ENCODE data around the gene PSMA6. TPM values are rescaled to one million over a fixed set of nuclear protein-coding genes. Genes with fewer than 3 reads are reported as not detected.

The PSMA6 gene
- total and polyA plus RNA-seq, 2 of the 13 experiments (the other 11 are each of a cell fraction or from before 2014, with no cell fraction given): 525 to 1,109 TPM

DNA sequence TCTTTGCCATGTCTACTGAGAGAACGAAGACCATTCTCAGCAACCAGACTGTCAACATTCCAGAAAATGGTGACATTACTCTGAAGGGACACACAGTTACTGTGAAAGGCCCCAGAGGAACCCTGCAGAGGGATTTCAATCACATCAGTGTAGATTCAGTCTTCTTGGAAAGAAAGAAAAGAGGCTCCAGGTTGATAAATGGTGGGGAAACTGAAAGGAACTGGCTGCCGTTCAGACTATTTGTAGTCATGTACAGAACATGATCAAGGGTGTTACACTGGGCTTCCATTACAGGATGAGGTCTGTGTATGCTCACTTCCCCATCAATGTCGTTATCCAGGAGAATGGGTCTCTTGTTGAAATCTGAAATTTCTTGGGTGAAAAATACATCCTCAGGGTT is 29.7 kb upstream of the PSMA6 start:
- Histone ChIP-seq H3K9me3 (ENCODE audit: low read length) (no peaks in the 10 kb centered on the region), H3K9ac (ENCODE audit: insufficient read depth, low read depth, low read length) (no peak overlapping the region), H3K4me2 (ENCODE audit: low read depth, low read length) (no peak overlapping the region), H2AFZ (ENCODE audit: low read length) (no peak overlapping the region), H4K20me1 (ENCODE audit: insufficient read depth, low read length) (no peaks in the 10 kb centered on the region), H3K4me1 (ENCODE audit: insufficient read depth, low read length) (no peaks in the 10 kb centered on the region), H3K36me3 (replicated peaks in 1 of 2; ENCODE audit: control insufficient read depth in 1 of 2, insufficient read depth in 2 of 2, low read length in 2 of 2) (peaks cover 7 to 25% of the 10 kb centered on the region in 2 experiments), H3K79me2 (ENCODE audit: insufficient read depth, low read length) (no peaks in the 10 kb centered on the region), H3K27me3 (ENCODE audit: control insufficient read depth in 1 of 2, insufficient read depth in 2 of 2, low read length in 2 of 2) (no peaks in the 10 kb centered on the region), H3K27ac (ENCODE audit: extremely low read length, insufficient read depth, low read length) (no peak overlapping the region), H3K4me3 (replicated peaks in 1 of 3; ENCODE audit: insufficient read depth in 1 of 3, low read depth in 2 of 3, low read length in 3 of 3) (no peak overlapping the region)
- FAIRE-seq (no peak), ATAC-seq (no peak), DNase-seq (ENCODE audit: low spot score) (no peak)
- no TSS peak for BruUV-seq (replicated peaks)
- WGBS (ENCODE audit: low lambda C conversion rate): over 99% methylated on average over 3 of the region's 3 CpGs
- ChIA-PET CTCF (ENCODE audit: low intra/inter-chr PET ratio, low total read pairs) (interaction anchor here (1.6 to 1.9 kb wide), 2 partner anchors 144 to 151 kb away, joined by 5 to 6 read pairs; no protein-coding TSS in a partner anchor), POLR2A (interaction anchor here (0.6 to 1.0 kb wide), 2 partner anchors 28 to 141 kb away, joined by 3 read pairs; no protein-coding TSS in a partner anchor)
- in situ Hi-C loops (cut with HindIII; ENCODE audit: extremely low pct_ligation_motif_present, low pct_unique_long_range_greater_than_20kb) (no loop called here), intact Hi-C loops (cut with micrococcal nuclease; ENCODE audit: unreplicated experiment) (no loop called here)
- TF ChIP-seq CCAR2 (optimal IDR thresholded peaks at IDR 0.05; ENCODE audit: low read depth, low read length) (no peak), ZNF670 (CRISPR knock-in tag; IDR thresholded peaks at IDR 0.05; ENCODE audit: borderline replicate concordance) (0 out of 2 replicates have a peak, but pooled peaks have one; percentile 28)

DNA sequence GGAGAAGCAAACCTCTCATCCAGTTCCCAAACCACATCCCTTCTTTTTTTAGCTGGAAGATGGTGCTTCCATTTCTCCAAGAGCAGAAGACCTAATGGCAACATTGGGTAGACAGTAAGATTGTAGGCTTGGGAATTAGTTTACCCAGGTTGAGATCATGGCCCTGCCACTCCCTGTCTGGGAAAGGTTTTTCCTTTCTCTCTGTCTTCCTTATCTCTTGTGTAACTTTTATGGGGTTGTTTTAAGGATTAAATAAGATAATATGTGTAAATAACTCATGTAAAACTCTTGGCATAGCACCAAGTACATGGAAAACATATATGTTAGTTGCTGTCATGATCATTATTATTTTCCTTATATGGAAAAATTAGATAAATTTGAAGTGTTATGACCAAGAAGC is 23.2 kb upstream of the PSMA6 start:
- ATAC-seq (no peak), DNase-seq (ENCODE audit: low spot score) (no peak), FAIRE-seq (no peak)
- no peak overlapping the region for H3K4me3 ChIP-seq (replicated peaks in 1 of 3; ENCODE audit: insufficient read depth in 1 of 3, low read depth in 2 of 3, low read length in 3 of 3)
- H3K9ac ChIP-seq (ENCODE audit: insufficient read depth, low read depth, low read length): no peak overlapping the region
- H3K36me3 ChIP-seq (replicated peaks in 1 of 2; ENCODE audit: control insufficient read depth in 1 of 2, insufficient read depth in 2 of 2, low read length in 2 of 2): peaks cover 18 to 51% of the 10 kb centered on the region in 2 experiments; a peak in 4 of 5 replicates
- H3K27ac ChIP-seq (ENCODE audit: extremely low read length, insufficient read depth, low read length): no peak overlapping the region
- POLR2A ChIA-PET: interaction anchor here (0.9 kb wide), 1 partner anchor 23 kb away, joined by 3 read pairs; the partner anchor contains the start of gene PSMA6
- H3K9me3 ChIP-seq (ENCODE audit: low read length): no peaks in the 10 kb centered on the region
- TF ChIP-seq CEBPB (IDR thresholded peaks at IDR 0.05; ENCODE audit: borderline replicate concordance, low read depth, low read length): no peak
- TF ChIP-seq KLF15 (CRISPR knock-in tag; IDR thresholded peaks at IDR 0.05; ENCODE audit: borderline replicate concordance): no peak
- no peak for TF ChIP-seq MEF2D (CRISPR knock-in tag; IDR thresholded peaks at IDR 0.05)
- TF ChIP-seq NFE2L2 (IDR thresholded peaks at IDR 0.05; ENCODE audit: low read length): no peak
- TF ChIP-seq TBX2 (CRISPR knock-in tag; IDR thresholded peaks at IDR 0.05; ENCODE audit: borderline replicate concordance): no peak
- TF ChIP-seq, protein P1, sequence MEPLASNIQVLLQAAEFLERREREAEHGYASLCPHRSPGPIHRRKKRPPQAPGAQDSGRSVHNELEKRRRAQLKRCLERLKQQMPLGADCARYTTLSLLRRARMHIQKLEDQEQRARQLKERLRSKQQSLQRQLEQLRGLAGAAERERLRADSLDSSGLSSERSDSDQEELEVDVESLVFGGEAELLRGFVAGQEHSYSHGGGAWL (CRISPR knock-in tag; IDR thresholded peaks at IDR 0.05): no peak
- TF ChIP-seq, protein P2, sequence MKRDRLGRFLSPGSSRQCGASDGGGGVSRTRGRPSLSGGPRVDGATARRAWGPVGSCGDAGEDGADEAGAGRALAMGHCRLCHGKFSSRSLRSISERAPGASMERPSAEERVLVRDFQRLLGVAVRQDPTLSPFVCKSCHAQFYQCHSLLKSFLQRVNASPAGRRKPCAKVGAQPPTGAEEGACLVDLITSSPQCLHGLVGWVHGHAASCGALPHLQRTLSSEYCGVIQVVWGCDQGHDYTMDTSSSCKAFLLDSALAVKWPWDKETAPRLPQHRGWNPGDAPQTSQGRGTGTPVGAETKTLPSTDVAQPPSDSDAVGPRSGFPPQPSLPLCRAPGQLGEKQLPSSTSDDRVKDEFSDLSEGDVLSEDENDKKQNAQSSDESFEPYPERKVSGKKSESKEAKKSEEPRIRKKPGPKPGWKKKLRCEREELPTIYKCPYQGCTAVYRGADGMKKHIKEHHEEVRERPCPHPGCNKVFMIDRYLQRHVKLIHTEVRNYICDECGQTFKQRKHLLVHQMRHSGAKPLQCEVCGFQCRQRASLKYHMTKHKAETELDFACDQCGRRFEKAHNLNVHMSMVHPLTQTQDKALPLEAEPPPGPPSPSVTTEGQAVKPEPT (CRISPR knock-in tag; IDR thresholded peaks at IDR 0.05; ENCODE audit: low read depth): no peak
- TF ChIP-seq, protein P3, sequence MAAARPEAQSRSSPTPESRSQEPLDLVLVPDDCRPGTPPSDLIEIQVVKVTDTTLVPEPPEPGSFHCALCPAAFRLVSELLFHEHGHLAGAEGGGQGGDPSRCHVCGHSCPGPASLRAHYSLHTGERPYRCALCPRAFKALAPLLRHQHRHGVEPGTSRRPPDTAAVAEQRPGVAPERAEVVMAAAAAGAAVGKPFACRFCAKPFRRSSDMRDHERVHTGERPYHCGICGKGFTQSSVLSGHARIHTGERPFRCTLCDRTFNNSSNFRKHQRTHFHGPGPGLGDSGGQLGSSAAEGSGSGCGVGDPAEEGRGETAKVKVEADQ (CRISPR knock-in tag; IDR thresholded peaks at IDR 0.05; ENCODE audit: borderline replicate concordance): no peak
- H2AFZ ChIP-seq (ENCODE audit: low read length): no peak overlapping the region
- no peaks in the 10 kb centered on the region for H3K27me3 ChIP-seq (ENCODE audit: control insufficient read depth in 1 of 2, insufficient read depth in 2 of 2, low read length in 2 of 2)
- in situ Hi-C loops (cut with HindIII; ENCODE audit: extremely low pct_ligation_motif_present, low pct_unique_long_range_greater_than_20kb) (no loop called here), intact Hi-C loops (cut with micrococcal nuclease; ENCODE audit: unreplicated experiment) (no loop called here)
- H3K4me2 ChIP-seq (ENCODE audit: low read depth, low read length): no peak overlapping the region
- H4K20me1 ChIP-seq (ENCODE audit: insufficient read depth, low read length): no peaks in the 10 kb centered on the region
- H3K79me2 ChIP-seq (ENCODE audit: insufficient read depth, low read length): no peaks in the 10 kb centered on the region
- H3K4me1 ChIP-seq (ENCODE audit: insufficient read depth, low read length): no peaks in the 10 kb centered on the region
- CTCF ChIA-PET (ENCODE audit: low intra/inter-chr PET ratio, low total read pairs): no interaction called here
- no TSS peak for BruUV-seq (replicated peaks)
